Activated CD8-positive, alpha-beta T cell treated with anti-CD3 and anti-CD28 coated beads for 36 hours (primary cell): ENCODE data around the gene SMG7. TPM values are rescaled to one million over a fixed set of nuclear protein-coding genes. Genes with fewer than 3 reads are reported as not detected.

Source experiments
- ATAC-seq: fragments of 200-7000 bp; cut with Tn5 transposase; one replicate; pipeline ENCODE4 v1.10.0; 2021; ENCODE audit warnings: mild to moderate bottlenecking, moderate library complexity
- CTCF ChIA-PET: fragments of 350-600 bp; sonication (Branson Sonifier 250); formaldehyde crosslinking; loops from one replicate; lab custom pipeline; 2021; ENCODE audit warnings: antibody characterized with exemption; lab: Charles Lee
- POLR2A ChIA-PET: fragments of 350-600 bp; sonication (Branson Sonifier 250); formaldehyde crosslinking; loops from one replicate; lab custom pipeline; 2021; ENCODE audit warnings: antibody characterized with exemption; lab: Charles Lee
- DNase-seq: peaks from one replicate; pipeline ENCODE4 v3.0.0-alpha.2; 2020
- H3K27ac Mint-ChIP-seq: one replicate; pipeline ENCODE4 v1.8.0; 2021; ENCODE audit warnings: mild to moderate bottlenecking, mixed read lengths
- H3K27me3 Mint-ChIP-seq: one replicate; pipeline ENCODE4 v1.8.0; 2021; ENCODE audit warnings: mixed read lengths
- H3K36me3 Mint-ChIP-seq: one replicate; pipeline ENCODE4 v1.8.0; 2021; ENCODE audit warnings: low read depth, mixed read lengths
- H3K4me1 Mint-ChIP-seq: one replicate; pipeline ENCODE4 v1.8.0; 2021; ENCODE audit warnings: low read depth, mixed read lengths
- H3K4me3 Mint-ChIP-seq: one replicate; pipeline ENCODE4 v1.8.0; 2021; ENCODE audit warnings: mild to moderate bottlenecking, moderate library complexity, mixed read lengths
- H3K9me3 Mint-ChIP-seq: one replicate; pipeline ENCODE4 v1.8.0; 2021; ENCODE audit warnings: mixed read lengths
- CTCF ChIP-seq: fragments of 200-600 bp; IDR thresholded peaks from one replicate; pipeline ENCODE4 v1.8.0; 2022; ENCODE audit warnings: antibody characterized with exemption, mild to moderate bottlenecking
- intact Hi-C: fragments of 100-400 bp; cut with micrococcal nuclease; formaldehyde crosslinking; loops from one replicate; pipeline ENCODE4 v1.10.0; 2022
- total RNA-seq, 2 experiments: library from RNA; stranded (reverse); gene quantifications; one replicate each; pipeline ENCODE4 v1.2.3, GENCODE V29; 2021

Gene SMG7
- total RNA-seq, 2 experiments from 2014 or later, result 59.2 to 59.5 TPM

- intact Hi-C loops, result no loop called here
- CTCF ChIA-PET, result interaction anchor here (1.0 kb wide), 1 partner anchor 22 kb away, joined by 3 read pairs; no protein-coding TSS in a partner anchor
- H3K4me1 Mint-ChIP-seq, result peaks cover 12% of the 10 kb centered on the region
These were observed 128.3 kb downstream of the SMG7 start for GRCh38 chr1:183600634-183601033.

GRCh38 chr1:183602510-183602909 is 130.2 kb downstream of the SMG7 start:
- ATAC-seq, result no peak
- POLR2A ChIA-PET, result interaction anchor here (1.4 kb wide), 1 partner anchor 12 kb away, joined by 3 read pairs; the partner anchor contains the start of gene NCF2

More at GRCh38 chr1:183600634-183601033, 128.3 kb downstream of the SMG7 start:
- Mint-ChIP-seq H3K27ac (no peak overlapping the region), H3K4me3 (no peak overlapping the region), H3K27me3 (no peaks in the 10 kb centered on the region), H3K9me3 (no peaks in the 10 kb centered on the region), H3K36me3 (no peaks in the 10 kb centered on the region)
- ATAC-seq (no peak), DNase-seq (no peak)
- POLR2A ChIA-PET, result no interaction called here
- no peak for TF ChIP-seq CTCF

More at GRCh38 chr1:183602510-183602909, 130.2 kb downstream of the SMG7 start:
- Mint-ChIP-seq H3K27me3 (no peaks in the 10 kb centered on the region), H3K4me3 (no peak overlapping the region), H3K4me1 (peaks cover 12% of the 10 kb centered on the region), H3K36me3 (no peaks in the 10 kb centered on the region), H3K27ac (no peak overlapping the region), H3K9me3 (no peaks in the 10 kb centered on the region)
- intact Hi-C loops, result no loop called here
- DNase-seq, result no peak
- TF ChIP-seq CTCF, result no peak
- CTCF ChIA-PET, result interaction anchor here (1.0 kb wide), 1 partner anchor 31 kb away, joined by 4 read pairs; no protein-coding TSS in a partner anchor

Other genes starting within 250 kb of the SMG7 start
- not detected for gene NMNAT2, start 54.1 kb upstream of the SMG7 start, total RNA-seq
- gene NCF2, start 118.0 kb downstream of the SMG7 start, total RNA-seq, result 1 to 10 TPM; 4.2 to 4.7 TPM
- 100 to 1,000 TPM; 128 to 134 TPM for gene ARPC5, start 163.3 kb downstream of the SMG7 start, total RNA-seq
- not detected for gene APOBEC4, start 180.8 kb downstream of the SMG7 start, total RNA-seq